AG04450 (cell line): ENCODE results near the gene CECR2. TPM values are rescaled to one million over a fixed set of nuclear protein-coding genes. Genes with fewer than 3 reads are reported as not detected.

Experiments
- CTCF ChIA-PET: fragments of 300-600, 350-600 bp; formaldehyde crosslinking; extraction: SDS; loops from one replicate; lab custom pipeline; 2022; ENCODE audit warnings: antibody characterized with exemption, inconsistent platforms; lab: Charles Lee
- POLR2A ChIA-PET: fragments of 350-600 bp; formaldehyde crosslinking; extraction: SDS; loops from one replicate; lab custom pipeline; 2021; ENCODE audit warnings: antibody characterized with exemption, inconsistent platforms; lab: Yijun Ruan, JAX
- DNase-seq: peaks from one replicate; pipeline ENCODE4 v3.0.0-alpha.2; 2011; ENCODE audit warnings: low read depth, low spot score
- H3K27ac ChIP-seq: one replicate; pipeline ENCODE4 v1.5.1; 2012; ENCODE audit warnings: low read depth, low read length, control low read depth
- H3K27me3 ChIP-seq: one replicate; pipeline ENCODE4 v1.6.0; 2012; ENCODE audit warnings: low read length; ENCODE audit not compliant: control insufficient read depth, insufficient read depth
- H3K4me3 ChIP-seq: 2 replicates; pipeline ENCODE4 v1.5.1; 2011; ENCODE audit warnings: mild to moderate bottlenecking, low read depth, low read length, control low read depth
- H3K9me3 ChIP-seq: 2 replicates; pipeline ENCODE4 v1.5.1; 2012; ENCODE audit warnings: low read length; ENCODE audit not compliant: control insufficient read depth, insufficient read depth
- polyA plus RNA-seq: library from polyadenylated mRNA; depleted of rRNA; stranded (reverse); fragments of >200 nt; gene quantifications from 2 replicates; pipeline ENCODE4 v1.2.3, GENCODE V29; 2011
- TF ChIP-seq, protein P1 (sequence below): IDR thresholded peaks from 2 replicates; pipeline ENCODE4 v1.5.1; 2011; ENCODE audit warnings: low read depth, low read length, control low read depth, inconsistent platforms

CECR2 gene
- polyA plus RNA-seq, 1 experiment: not detected

GRCh38 chr22:17548010-17548755, 178.9 kb downstream of the CECR2 start:
- ChIA-PET CTCF (interaction anchor here (0.6 to 1.3 kb wide), 2 partner anchors 10 to 631 kb away, joined by 3 to 8 read pairs; no protein-coding TSS in a partner anchor), POLR2A (no interaction called here)
- Histone ChIP-seq H3K9me3 (no peaks in the 10 kb centered on the region), H3K27me3 (no peaks in the 10 kb centered on the region), H3K4me3 (no peak overlapping the region), H3K27ac (no peak overlapping the region)
- no peak for DNase-seq
- TF ChIP-seq, protein P1, sequence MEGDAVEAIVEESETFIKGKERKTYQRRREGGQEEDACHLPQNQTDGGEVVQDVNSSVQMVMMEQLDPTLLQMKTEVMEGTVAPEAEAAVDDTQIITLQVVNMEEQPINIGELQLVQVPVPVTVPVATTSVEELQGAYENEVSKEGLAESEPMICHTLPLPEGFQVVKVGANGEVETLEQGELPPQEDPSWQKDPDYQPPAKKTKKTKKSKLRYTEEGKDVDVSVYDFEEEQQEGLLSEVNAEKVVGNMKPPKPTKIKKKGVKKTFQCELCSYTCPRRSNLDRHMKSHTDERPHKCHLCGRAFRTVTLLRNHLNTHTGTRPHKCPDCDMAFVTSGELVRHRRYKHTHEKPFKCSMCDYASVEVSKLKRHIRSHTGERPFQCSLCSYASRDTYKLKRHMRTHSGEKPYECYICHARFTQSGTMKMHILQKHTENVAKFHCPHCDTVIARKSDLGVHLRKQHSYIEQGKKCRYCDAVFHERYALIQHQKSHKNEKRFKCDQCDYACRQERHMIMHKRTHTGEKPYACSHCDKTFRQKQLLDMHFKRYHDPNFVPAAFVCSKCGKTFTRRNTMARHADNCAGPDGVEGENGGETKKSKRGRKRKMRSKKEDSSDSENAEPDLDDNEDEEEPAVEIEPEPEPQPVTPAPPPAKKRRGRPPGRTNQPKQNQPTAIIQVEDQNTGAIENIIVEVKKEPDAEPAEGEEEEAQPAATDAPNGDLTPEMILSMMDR: no peak

DNA sequence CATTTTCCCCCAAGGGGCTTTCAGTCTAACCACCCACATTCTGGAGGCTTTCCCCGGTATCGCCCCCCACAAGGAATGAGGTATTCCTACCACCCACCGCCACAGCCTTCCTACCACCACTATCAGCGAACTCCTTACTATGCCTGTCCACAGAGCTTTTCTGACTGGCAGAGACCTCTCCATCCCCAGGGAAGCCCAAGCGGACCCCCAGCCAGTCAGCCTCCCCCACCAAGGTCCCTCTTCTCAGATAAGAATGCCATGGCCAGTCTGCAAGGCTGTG, 179.4 kb downstream of the CECR2 start:
- TF ChIP-seq, protein P1: no peak
- H3K27ac ChIP-seq: no peak overlapping the region
- no peak overlapping the region for H3K4me3 ChIP-seq
- ChIA-PET CTCF (interaction anchor here (1.3 kb wide), 1 partner anchor 9 kb away, joined by 8 read pairs; no protein-coding TSS in a partner anchor), POLR2A (no interaction called here)
- H3K9me3 ChIP-seq: no peaks in the 10 kb centered on the region
- H3K27me3 ChIP-seq: no peaks in the 10 kb centered on the region
- DNase-seq: no peak

DNA sequence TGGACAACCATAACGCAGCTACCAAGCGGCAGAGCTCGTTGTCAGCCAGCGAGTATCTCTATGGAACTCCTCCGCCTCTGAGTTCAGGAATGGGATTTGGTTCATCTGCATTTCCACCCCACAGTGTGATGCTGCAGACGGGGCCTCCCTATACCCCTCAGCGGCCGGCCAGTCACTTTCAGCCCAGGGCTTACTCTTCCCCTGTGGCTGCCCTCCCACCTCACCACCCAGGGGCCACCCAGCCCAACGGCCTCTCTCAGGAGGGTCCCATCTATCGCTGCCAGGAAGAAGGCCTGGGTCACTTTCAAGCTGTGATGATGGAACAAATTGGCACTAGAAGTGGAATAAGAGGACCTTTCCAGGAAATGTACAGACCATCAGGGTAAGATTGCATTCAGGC, 179.9 kb downstream of the CECR2 start:
- H3K4me3 ChIP-seq: no peak overlapping the region
- no peak for DNase-seq
- POLR2A ChIA-PET: no interaction called here
- no peaks in the 10 kb centered on the region for H3K9me3 ChIP-seq
- H3K27me3 ChIP-seq: no peaks in the 10 kb centered on the region
- CTCF ChIA-PET: interaction anchor here (1.3 kb wide), 1 partner anchor 9 kb away, joined by 8 read pairs; no protein-coding TSS in a partner anchor
- no peak overlapping the region for H3K27ac ChIP-seq
- TF ChIP-seq, protein P1: no peak

- ChIA-PET POLR2A (no interaction called here), CTCF (interaction anchor here (1.3 kb wide), 1 partner anchor 8 kb away, joined by 8 read pairs; no protein-coding TSS in a partner anchor)
- H3K27me3 ChIP-seq: no peaks in the 10 kb centered on the region
- TF ChIP-seq, protein P1: no peak
- no peaks in the 10 kb centered on the region for H3K9me3 ChIP-seq
- H3K27ac ChIP-seq: no peak overlapping the region
- no peak for DNase-seq
- no peak overlapping the region for H3K4me3 ChIP-seq
Observed at GRCh38 chr22:17549655-17550054, 180.4 kb downstream of the CECR2 start.

- no peak for DNase-seq
- H3K27ac ChIP-seq: no peak overlapping the region
- H3K9me3 ChIP-seq: no peaks in the 10 kb centered on the region
- no peak overlapping the region for H3K4me3 ChIP-seq
- ChIA-PET CTCF (interaction anchor here (0.6 to 1.9 kb wide), 2 partner anchors 15 to 381 kb away, joined by 3 to 7 read pairs; no protein-coding TSS in a partner anchor), POLR2A (no interaction called here)
- TF ChIP-seq, protein P1: no peak
- peaks cover 3% of the 10 kb centered on the region for H3K27me3 ChIP-seq
Observed at GRCh38 chr22:17552737-17553136, 183.5 kb downstream of the CECR2 start.
